Gastroesophageal sphincter (tissue), 3 donors: Measurements from ENCODE around the gene KRTAP1-4.

Experiments
- CTCF ChIP-seq, 4 experiments: fragments of 200-600 bp in 2 of 4; fragments of 450-650 bp in 2 of 4; sonication (generic) in 1 of 4; IDR thresholded peaks; one replicate each; pipeline ENCODE4 v1.5.1; 2017 to 2019; ENCODE audit warnings: antibody characterized with exemption in 4 of 4, mild to moderate bottlenecking in 2 of 4, moderate library complexity in 2 of 4
- EP300 ChIP-seq: sonication (generic); formaldehyde crosslinking; IDR thresholded peaks from one replicate; pipeline ENCODE4 v1.6.1; 2017; ENCODE audit warnings: antibody characterized with exemption, mild to moderate bottlenecking
- POLR2A ChIP-seq, 2 donors: fragments of 450-650 bp; IDR thresholded peaks; one replicate each; pipeline ENCODE4 v1.6.1; 2017; ENCODE audit warnings: antibody characterized with exemption in 2 of 2, mild to moderate bottlenecking in 2 of 2, moderate library complexity in 1 of 2
- POLR2AphosphoS5 ChIP-seq: sonication (generic); formaldehyde crosslinking; IDR thresholded peaks from one replicate; pipeline ENCODE4 v1.6.1; 2017; ENCODE audit warnings: antibody characterized with exemption

GRCh38 chr17:41037853-41038350 lies 7.9 kb upstream of the KRTAP1-4 start:
- TF ChIP-seq POLR2A (IDR thresholded peaks at IDR 0.05): no peak
- TF ChIP-seq CTCF (IDR thresholded peaks at IDR 0.05): no peak
- no peak for TF ChIP-seq EP300
- TF ChIP-seq POLR2AphosphoS5: no peak
